ENCODE measurements around the gene BARHL1. TPM values are rescaled to one million over a fixed set of nuclear protein-coding genes. Genes with fewer than 3 reads are reported as not detected.

Gene BARHL1
- total and polyA plus RNA-seq, 2 of the 13 experiments (the other 11 are each of a cell fraction or from before 2014, with no cell fraction given) = not detected

- CTCF ChIA-PET (ENCODE audit: low intra/inter-chr PET ratio, low total read pairs) = no interaction called here
- H3K36me3 ChIP-seq (replicated peaks in 1 of 2; ENCODE audit: control insufficient read depth in 1 of 2, insufficient read depth in 2 of 2, low read length in 2 of 2) = peaks cover 20 to 60% of the 10 kb centered on the region in 2 experiments
- FAIRE-seq = no peak
- ATAC-seq = no peak
- TF ChIP-seq ZNF775 (CRISPR knock-in tag; IDR thresholded peaks at IDR 0.05; ENCODE audit: borderline replicate concordance) (no peak), ZNF503 (CRISPR knock-in tag; IDR thresholded peaks at IDR 0.05) (no peak), MAFF (IDR thresholded peaks at IDR 0.05; ENCODE audit: low read depth, low read length) (peak; percentile 85), GPN1 (CRISPR knock-in tag; IDR thresholded peaks at IDR 0.05; ENCODE audit: borderline replicate concordance) (no peak), ZNF713 (CRISPR knock-in tag; IDR thresholded peaks at IDR 0.05) (no peak), ZSCAN31 (CRISPR knock-in tag; IDR thresholded peaks at IDR 0.05; ENCODE audit: low read depth) (no peak), ZNF121 (CRISPR knock-in tag; IDR thresholded peaks at IDR 0.05) (no peak), CBFB (CRISPR knock-in tag; IDR thresholded peaks at IDR 0.05) (no peak), ZNF660 (CRISPR knock-in tag; IDR thresholded peaks at IDR 0.05; ENCODE audit: borderline replicate concordance, low read depth) (no peak), ZNF878 (CRISPR knock-in tag; IDR thresholded peaks at IDR 0.05) (no peak), NCOA5 (CRISPR knock-in tag; IDR thresholded peaks at IDR 0.05) (no peak), HIVEP1 (CRISPR knock-in tag; IDR thresholded peaks at IDR 0.05) (no peak), EZH2 (conservative IDR thresholded peaks at IDR 0.05; ENCODE audit: low read depth, low read length) (no peak), CC2D1A (CRISPR knock-in tag; IDR thresholded peaks at IDR 0.05) (no peak), ZBTB2 (CRISPR knock-in tag; IDR thresholded peaks at IDR 0.05; ENCODE audit: low read depth) (no peak), MAFK (conservative IDR thresholded peaks at IDR 0.05 in 1 of 2, IDR thresholded peaks at IDR 0.05 in 1 of 2; ENCODE audit: low read length in 2 of 2) (peak; percentile 85 to 91), ZNF138 (CRISPR knock-in tag; IDR thresholded peaks at IDR 0.05; ENCODE audit: low read depth) (no peak)
- no peaks in the 10 kb centered on the region for H4K20me1 ChIP-seq (ENCODE audit: insufficient read depth, low read length)
- no peak overlapping the region for H3K27ac ChIP-seq (ENCODE audit: extremely low read length, insufficient read depth, low read length)
- DNase-seq (ENCODE audit: low spot score) = no peak
- in situ Hi-C loops (cut with HindIII; ENCODE audit: extremely low pct_ligation_motif_present, low pct_unique_long_range_greater_than_20kb) = no loop called here
- intact Hi-C loops (cut with micrococcal nuclease; ENCODE audit: unreplicated experiment) = no loop called here
- no peaks in the 10 kb centered on the region for H3K4me1 ChIP-seq (ENCODE audit: insufficient read depth, low read length)
- H3K4me3 ChIP-seq (replicated peaks in 1 of 3; ENCODE audit: insufficient read depth in 1 of 3, low read depth in 2 of 3, low read length in 3 of 3) = no peak overlapping the region
- H3K27me3 ChIP-seq (ENCODE audit: control insufficient read depth in 1 of 2, insufficient read depth in 2 of 2, low read length in 2 of 2) = no peaks in the 10 kb centered on the region
- WGBS (ENCODE audit: low lambda C conversion rate) = 96% methylated on average over 5 of the region's 5 CpGs
- H3K79me2 ChIP-seq (ENCODE audit: insufficient read depth, low read length) = no peaks in the 10 kb centered on the region
- POLR2A ChIA-PET = no interaction called here
- H3K4me2 ChIP-seq (ENCODE audit: low read depth, low read length) = no peak overlapping the region
- H3K9me3 ChIP-seq (ENCODE audit: low read length) = no peaks in the 10 kb centered on the region
- no peak overlapping the region for H3K9ac ChIP-seq (ENCODE audit: insufficient read depth, low read depth, low read length)
- BruUV-seq (replicated peaks) = no TSS peak
- H2AFZ ChIP-seq (ENCODE audit: low read length) = no peak overlapping the region
These were observed 34.3 kb downstream of the BARHL1 start for GRCh38 chr9:132616725-132617124.

Data from HepG2 (cell line).